Small intestine (tissue), 7 donors: ENCODE data around the gene RNF157. TPM values are rescaled to one million over a fixed set of nuclear protein-coding genes. Genes with fewer than 3 reads are reported as not detected.

Source experiments
- DNase-seq, 2 donors: peaks; one replicate each; pipeline versions ENCODE4 v3.0.0 to v3.0.0-alpha.2; 2013
- FAIRE-seq: peaks from 2 replicates; lab custom pipeline; 2012; peaks lifted over from hg19 to GRCh38; lab: Jason Lieb, UNC
- H3K27ac ChIP-seq, 3 donors: one replicate each; pipeline ENCODE4 v1.5.1; 2013; ENCODE audit warnings: low read length in 2 of 3, mild to moderate bottlenecking in 2 of 3, control low read depth in 1 of 3, inconsistent platforms in 1 of 3, low read depth in 1 of 3, moderate library complexity in 1 of 3
- H3K27me3 ChIP-seq, 3 donors: one replicate each; pipeline ENCODE4 v1.6.1; 2013; ENCODE audit warnings: low read length in 3 of 3, inconsistent platforms in 1 of 3; ENCODE audit not compliant: control insufficient read depth in 3 of 3, insufficient read depth in 3 of 3
- H3K36me3 ChIP-seq, 3 donors: one replicate each; pipeline ENCODE4 v1.6.1; 2013; ENCODE audit warnings: low read length in 3 of 3, inconsistent platforms in 1 of 3, low read depth in 1 of 3, mild to moderate bottlenecking in 1 of 3, moderate library complexity in 1 of 3; ENCODE audit not compliant: control insufficient read depth in 3 of 3, insufficient read depth in 2 of 3
- H3K4me1 ChIP-seq, 3 donors: one replicate each; pipeline ENCODE4 v1.6.1; 2013; ENCODE audit warnings: low read length in 2 of 3, inconsistent platforms in 1 of 3, low read depth in 1 of 3, mild to moderate bottlenecking in 1 of 3, moderate library complexity in 1 of 3; ENCODE audit not compliant: control insufficient read depth in 3 of 3, insufficient read depth in 2 of 3
- H3K4me3 ChIP-seq, 3 donors: one replicate each; pipeline ENCODE4 v1.5.1; 2013; ENCODE audit warnings: low read length in 3 of 3, control low read depth in 1 of 3, inconsistent platforms in 1 of 3, low read depth in 1 of 3, mild to moderate bottlenecking in 1 of 3, moderate library complexity in 1 of 3
- H3K9me3 ChIP-seq, 2 donors: one replicate each; pipeline ENCODE4 v1.6.1; 2013; ENCODE audit warnings: low read depth in 1 of 2, low read length in 1 of 2; ENCODE audit not compliant: control insufficient read depth in 2 of 2, insufficient read depth in 1 of 2
- WGBS, 3 donors: extraction: QIAGEN DNeasy Blood & Tissue Kit; methylation state at CpG; one replicate each; pipeline ENCODE4 v1.1.7; 2013; 5-methylcytosine and 5-hydroxymethylcytosine counted together
- polyA plus RNA-seq, 4 donors: library from polyadenylated mRNA; stranded (reverse) in 3 of 4; unstranded in 1 of 4; fragments of 200-250 nt in 3 of 4; fragments of 120-200 nt in 1 of 4; gene quantifications; one replicate each; pipeline versions ENCODE4 v1.2.1 to v1.2.3, GENCODE V29; 2013
- donor health status: healthy with polysubstance abuse.
- donor health status: control.
- donor health status: control.
- donor health status: Bipolar disorder and iron deficiency.
- donor health status: healthy.

RNF157 gene
- polyA plus RNA-seq, 4 donors = 13.9 to 30.6 (median 21.6) TPM

GRCh38 chr17:76140661-76141211 lies 99.6 kb downstream of the RNF157 start:
- Histone ChIP-seq H3K27ac (no peak overlapping the region), H3K9me3 (no peaks in the 10 kb centered on the region), H3K4me3 (peak overlapping the region in 2 of 3 donors; percentile 40 to 52), H3K27me3 (peaks cover 6 to 45% (median 13%) of the 10 kb centered on the region in 3 donors), H3K36me3 (peaks cover 0 to 10% (median 0%) of the 10 kb centered on the region in 3 donors), H3K4me1 (peaks cover 0 to 39% (median 2%) of the 10 kb centered on the region in 3 donors)
- WGBS, 3 donors = 3 to 5% (median 5%) methylated on average over 20 to 24 of the region's 24 CpGs
- no peak for FAIRE-seq
- DNase-seq = no peak

DNA sequence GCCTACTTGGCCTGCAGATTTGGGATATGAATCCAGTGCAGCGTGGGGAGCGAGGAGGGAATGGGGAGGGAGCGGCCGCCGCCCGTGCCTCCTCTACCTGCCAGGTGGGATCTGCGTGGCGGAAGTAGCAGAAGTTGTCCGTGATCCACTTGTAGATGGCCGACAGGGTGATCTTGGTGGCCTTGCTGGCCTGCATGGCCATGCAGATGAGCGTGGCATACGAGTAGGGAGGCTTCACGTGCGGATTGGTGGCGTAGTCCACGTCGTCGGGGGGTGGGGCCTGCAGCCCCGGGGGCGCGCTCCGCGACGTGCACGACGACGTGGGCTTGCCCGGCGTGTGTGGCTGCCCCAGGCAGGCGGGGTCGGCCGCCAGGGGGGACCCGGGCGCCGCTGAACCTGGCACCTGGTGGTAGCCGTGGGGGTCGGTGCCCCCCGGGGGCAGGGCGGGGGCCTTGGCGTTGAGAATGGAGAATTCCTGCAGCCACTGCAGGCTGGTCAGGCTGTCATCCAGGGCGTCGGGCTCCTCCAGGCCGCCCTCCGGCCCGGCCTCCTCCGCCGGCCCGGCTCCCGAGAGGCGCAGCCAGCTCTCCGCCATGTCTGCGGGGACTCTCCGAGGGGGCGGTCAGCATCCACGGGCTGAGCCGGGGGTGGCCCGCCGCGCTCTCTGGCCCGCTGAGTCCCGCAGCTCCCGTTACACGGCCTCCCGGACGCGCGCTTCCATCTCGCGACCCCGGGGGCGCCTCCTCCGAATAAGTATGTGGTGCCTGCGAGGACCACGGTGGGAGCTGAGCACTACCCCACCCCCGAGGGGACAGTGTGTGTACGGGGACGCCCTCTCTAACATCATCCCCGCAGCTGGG lies 100.3 kb downstream of the RNF157 start:
- Histone ChIP-seq H3K27ac (no peak overlapping the region), H3K4me1 (peaks cover 0 to 39% (median 2%) of the 10 kb centered on the region in 3 donors), H3K36me3 (peaks cover 0 to 6% (median 0%) of the 10 kb centered on the region in 3 donors), H3K9me3 (no peaks in the 10 kb centered on the region), H3K4me3 (peak overlapping the region in 1 of 3 donors; percentile 24), H3K27me3 (peaks cover 6 to 47% (median 13%) of the 10 kb centered on the region in 3 donors)
- FAIRE-seq (no peak), DNase-seq (peak in 1 of 2 donors; percentile 36)
- 24 to 32% (median 28%) methylated on average over 50 to 78 of the region's 78 CpGs for WGBS, 3 donors

GRCh38 chr17:76138896-76139752 lies 101.2 kb downstream of the RNF157 start:
- no peak overlapping the region for H3K27ac ChIP-seq
- WGBS, 3 donors = 53 to 58% (median 57%) methylated on average over 14 to 15 of the region's 15 CpGs
- H3K4me3 ChIP-seq = peak overlapping the region in 1 of 3 donors; percentile 3
- DNase-seq (no peak), FAIRE-seq (no peak)
- H3K9me3 ChIP-seq = no peaks in the 10 kb centered on the region
- peaks cover 6 to 52% (median 13%) of the 10 kb centered on the region in 3 donors for H3K27me3 ChIP-seq
- peaks cover 0 to 3% (median 0%) of the 10 kb centered on the region in 3 donors for H3K36me3 ChIP-seq
- peaks cover 0 to 39% (median 2%) of the 10 kb centered on the region in 3 donors for H3K4me1 ChIP-seq

DNA sequence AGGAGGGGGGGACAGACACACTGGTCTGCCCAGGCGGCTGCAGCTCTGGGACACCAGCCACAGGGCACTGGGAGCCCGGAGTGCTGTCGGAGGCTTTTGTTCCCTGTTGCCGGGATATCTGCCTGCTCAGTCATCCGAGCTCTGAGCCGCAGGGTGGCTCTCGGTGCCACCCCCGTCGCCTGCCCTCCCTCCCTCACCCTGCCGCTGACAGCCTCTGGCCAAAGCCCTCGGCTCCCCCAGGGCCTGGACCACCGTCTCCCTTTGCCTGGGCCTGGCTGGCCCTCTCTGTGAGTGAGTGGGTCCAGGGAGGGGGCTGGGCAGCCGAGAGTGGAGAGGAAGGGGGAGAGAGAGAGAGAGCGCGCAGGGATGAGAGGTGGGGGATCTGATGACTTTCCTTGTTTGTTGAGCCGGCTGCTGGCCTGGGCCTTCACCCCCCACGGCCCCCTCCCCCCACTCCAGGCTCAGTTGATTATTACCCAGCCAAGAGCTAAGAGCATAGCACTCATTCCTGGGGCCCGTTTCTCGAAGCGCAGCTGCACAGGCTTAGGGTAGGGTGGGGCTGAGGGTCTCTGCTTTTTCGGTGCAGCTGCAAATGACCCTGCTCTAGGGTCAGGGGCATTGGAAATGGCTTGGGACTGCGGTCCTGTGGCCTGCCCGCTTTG lies 101.9 kb downstream of the RNF157 start:
- H3K27ac ChIP-seq = no peak overlapping the region
- H3K4me3 ChIP-seq = peak overlapping the region in 1 of 3 donors; percentile 3

DNA sequence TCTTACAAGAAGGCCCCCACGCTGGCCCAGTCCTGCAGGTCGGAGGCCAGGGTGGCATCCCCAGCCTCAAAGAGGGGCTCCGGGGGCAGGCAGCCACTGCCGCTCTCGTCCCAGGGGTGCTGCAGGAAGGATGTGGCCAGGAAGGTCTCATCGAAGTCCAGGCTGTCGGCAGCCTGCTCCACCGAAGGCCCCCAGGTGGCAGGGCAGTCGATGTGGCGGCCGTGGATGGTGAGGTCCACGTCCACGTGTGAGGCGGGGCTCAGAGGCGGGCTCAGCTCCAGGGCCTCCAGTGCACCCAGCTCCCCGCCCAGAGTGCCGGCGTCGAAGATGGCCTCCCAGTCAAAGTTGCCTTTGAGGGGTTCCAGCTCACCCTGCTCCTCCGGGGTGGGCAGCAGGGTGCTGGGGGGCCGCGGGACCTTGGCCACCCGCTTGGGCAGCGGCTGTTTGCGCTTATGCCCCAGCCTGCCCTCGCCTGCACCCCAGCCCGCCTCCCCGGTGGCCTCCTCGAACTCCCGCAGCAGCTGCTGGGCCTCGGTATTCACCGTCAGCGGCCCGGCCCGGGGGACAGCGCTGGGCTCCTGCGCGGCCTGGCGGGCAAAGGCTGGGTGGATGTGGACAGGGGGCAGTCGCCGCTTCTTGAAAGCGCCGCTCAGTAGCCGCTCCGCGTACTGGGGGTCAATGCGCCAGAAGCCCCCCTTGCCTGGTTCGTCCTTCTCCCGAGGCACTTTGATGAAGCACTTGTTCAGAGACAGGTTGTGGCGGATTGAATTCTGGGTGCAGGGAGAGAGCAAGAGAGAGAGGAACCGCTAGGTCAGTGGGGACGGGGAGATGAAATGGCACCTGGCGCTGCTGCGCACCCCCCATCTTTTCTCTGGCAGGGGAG lies 102.7 kb downstream of the RNF157 start:
- H3K4me3 ChIP-seq = no peak overlapping the region
- no peak for FAIRE-seq
- no peak overlapping the region for H3K27ac ChIP-seq
- H3K4me1 ChIP-seq = peaks cover 0 to 38% (median 2%) of the 10 kb centered on the region in 3 donors
- WGBS, 3 donors = 65 to 69% (median 68%) methylated on average over 43 to 54 of the region's 54 CpGs
- DNase-seq = no peak
- H3K9me3 ChIP-seq = no peaks in the 10 kb centered on the region
- H3K27me3 ChIP-seq = peaks cover 6 to 56% (median 13%) of the 10 kb centered on the region in 3 donors
- H3K36me3 ChIP-seq = peaks cover 0 to 1% (median 0%) of the 10 kb centered on the region in 3 donors

More for the DNA sequence above, 101.9 kb downstream of the RNF157 start:
- Histone ChIP-seq H3K36me3 (peaks cover 0 to 3% (median 0%) of the 10 kb centered on the region in 3 donors), H3K9me3 (no peaks in the 10 kb centered on the region), H3K27me3 (peaks cover 6 to 56% (median 13%) of the 10 kb centered on the region in 3 donors), H3K4me1 (peaks cover 0 to 33% (median 2%) of the 10 kb centered on the region in 3 donors)
- peak in 1 of 2 donors; percentile 65 for DNase-seq
- WGBS, 3 donors = 20 to 45% (median 42%) methylated on average over 20 to 23 of the region's 23 CpGs
- FAIRE-seq = no peak

DNA sequence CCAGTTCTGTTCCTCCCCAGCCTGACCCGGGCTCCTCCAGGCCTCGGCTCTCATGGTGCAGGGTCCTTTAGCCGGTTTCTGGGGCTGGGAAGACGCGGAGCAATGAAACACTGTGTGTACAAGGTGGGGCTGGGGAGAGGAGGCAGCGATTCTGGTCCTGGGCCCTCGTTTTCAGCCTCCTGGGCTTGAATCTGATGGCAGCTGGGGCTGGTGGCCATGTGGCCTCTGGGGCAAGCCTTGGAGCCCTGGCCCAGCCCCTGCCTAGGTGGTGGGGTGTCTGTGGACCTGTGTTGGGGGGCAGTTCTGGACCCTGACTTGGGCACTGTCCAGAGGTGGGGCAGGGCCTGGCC lies 103.3 kb downstream of the RNF157 start:
- Histone ChIP-seq H3K4me1 (peaks cover 0 to 40% (median 2%) of the 10 kb centered on the region in 3 donors), H3K27ac (no peak overlapping the region), H3K9me3 (no peaks in the 10 kb centered on the region), H3K36me3 (no peaks in the 10 kb centered on the region), H3K4me3 (no peak overlapping the region), H3K27me3 (peaks cover 6 to 59% (median 13%) of the 10 kb centered on the region in 3 donors)
- WGBS, 3 donors = 54 to 74% (median 70%) methylated on average over 7 of the region's 7 CpGs
- no peak for DNase-seq
- no peak for FAIRE-seq

GRCh38 chr17:76136276-76137000 lies 103.9 kb downstream of the RNF157 start:
- no peaks in the 10 kb centered on the region for H3K36me3 ChIP-seq
- no peak overlapping the region for H3K27ac ChIP-seq
- DNase-seq (no peak), FAIRE-seq (no peak)
- no peak overlapping the region for H3K4me3 ChIP-seq
- peaks cover 6 to 60% (median 13%) of the 10 kb centered on the region in 3 donors for H3K27me3 ChIP-seq
- 63 to 76% (median 67%) methylated on average over 16 of the region's 16 CpGs for WGBS, 3 donors
- H3K9me3 ChIP-seq = no peaks in the 10 kb centered on the region
- peaks cover 0 to 34% (median 2%) of the 10 kb centered on the region in 3 donors for H3K4me1 ChIP-seq
